Upper lobe of left lung (tissue), 4 donors: Measurements from ENCODE around the gene MAD1L1.

Source experiments
- CTCF ChIP-seq, 6 experiments: fragments of 450-650 bp in 4 of 6; fragments of 200-600 bp in 2 of 6; sonication (generic) in 2 of 6; IDR thresholded peaks; one replicate each; pipeline ENCODE4 v1.5.1; 2016 to 2019; ENCODE audit warnings: antibody characterized with exemption in 6 of 6
- EP300 ChIP-seq, 4 donors: sonication (generic); formaldehyde crosslinking; IDR thresholded peaks; one replicate each; pipeline ENCODE4 v1.5.1; 2017; ENCODE audit warnings: antibody characterized with exemption in 4 of 4, control low read depth in 2 of 4
- POLR2A ChIP-seq, 4 donors: fragments of 450-650 bp; IDR thresholded peaks; one replicate each; pipeline ENCODE4 v1.5.1; 2016 to 2017; ENCODE audit warnings: antibody characterized with exemption in 4 of 4, mild to moderate bottlenecking in 2 of 4
- POLR2AphosphoS5 ChIP-seq, 2 donors: sonication (generic); formaldehyde crosslinking; IDR thresholded peaks; one replicate each; pipeline ENCODE4 v1.5.1; 2017; ENCODE audit warnings: antibody characterized with exemption in 2 of 2

DNA sequence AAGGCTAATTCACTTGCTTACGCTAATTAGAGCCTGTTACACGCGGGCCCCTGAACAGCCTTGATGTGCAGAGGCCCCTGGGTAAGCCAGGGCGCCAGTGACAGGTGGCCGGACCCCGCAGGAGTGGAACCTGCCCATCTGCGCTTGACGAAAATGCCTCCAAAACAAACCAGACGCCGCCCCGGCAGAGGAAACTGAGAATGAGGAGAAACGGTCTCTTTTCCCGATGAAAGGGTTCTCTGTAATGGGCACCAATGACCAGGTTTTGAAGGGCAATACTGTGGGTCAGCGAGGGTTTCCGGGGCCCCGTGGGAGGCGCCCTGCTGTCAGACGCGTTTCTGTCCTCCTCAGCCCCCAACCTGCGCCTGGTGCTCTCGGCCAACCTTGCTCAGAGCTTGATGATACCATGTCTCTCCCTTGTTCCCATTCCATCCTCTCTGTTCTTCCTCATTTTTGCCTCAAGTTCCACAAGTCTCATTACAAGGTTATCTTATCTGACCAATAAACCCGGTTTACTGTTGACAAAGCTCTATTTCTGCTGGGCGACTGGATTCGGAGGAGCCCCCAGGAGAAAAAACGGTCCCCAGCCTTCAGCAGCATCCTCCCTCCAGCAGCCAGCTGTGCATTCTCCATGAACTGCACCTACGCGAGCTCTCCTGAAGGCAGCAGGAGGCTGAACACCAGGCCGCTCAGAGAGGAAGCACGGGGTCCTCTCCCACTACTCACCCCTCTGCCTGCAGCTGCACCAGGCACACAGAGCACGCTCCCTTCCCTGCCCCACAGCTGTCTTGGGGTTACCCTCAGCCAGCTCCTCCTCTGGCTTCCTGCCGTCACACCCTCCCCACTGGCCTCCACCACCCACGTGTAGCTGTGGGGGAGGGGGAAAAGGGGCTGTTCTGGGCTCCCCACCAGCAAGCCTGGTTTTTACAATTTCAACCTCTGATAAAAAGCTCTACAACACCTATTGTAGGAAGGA is 202.0 kb downstream of the MAD1L1 start:
- TF ChIP-seq CTCF (IDR thresholded peaks at IDR 0.05) (no peak), POLR2AphosphoS5 (IDR thresholded peaks at IDR 0.05) (no peak), POLR2A (IDR thresholded peaks at IDR 0.05) (no peak), EP300 (IDR thresholded peaks at IDR 0.05) (no peak)
